NB4 (cell line): ENCODE data around the gene CCDC85C.

Experiments
- POLR2A ChIP-seq: IDR thresholded peaks from 2 replicates; pipeline ENCODE4 v1.6.1; 2011; ENCODE audit warnings: mild to moderate bottlenecking; ENCODE audit not compliant: insufficient read length; ENCODE audit errors: extremely low read depth
- TF ChIP-seq, protein P1 (sequence below): IDR thresholded peaks from one replicate; pipeline ENCODE4 v1.5.1; 2012; ENCODE audit warnings: low read depth, low read length

DNA sequence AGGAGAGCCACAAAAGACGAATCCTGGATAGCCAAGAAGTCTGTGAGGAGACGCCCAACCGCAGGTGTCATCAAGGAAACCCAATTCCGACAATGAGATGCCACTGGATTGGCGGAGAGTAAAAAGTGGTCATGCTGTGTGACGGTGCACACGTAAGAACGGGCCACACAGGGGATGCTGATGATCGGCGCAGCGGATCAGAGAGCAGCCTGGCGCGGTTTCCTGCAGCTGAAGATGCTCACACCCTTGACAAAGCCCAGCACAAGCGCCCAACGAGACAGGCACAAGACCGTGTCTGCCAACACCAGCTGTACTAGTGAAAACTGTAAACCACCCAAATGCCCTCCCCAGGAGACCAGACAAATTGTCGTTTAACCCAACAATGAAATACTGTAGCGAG lies 55.8 kb downstream of the CCDC85C start:
- TF ChIP-seq, protein P1, sequence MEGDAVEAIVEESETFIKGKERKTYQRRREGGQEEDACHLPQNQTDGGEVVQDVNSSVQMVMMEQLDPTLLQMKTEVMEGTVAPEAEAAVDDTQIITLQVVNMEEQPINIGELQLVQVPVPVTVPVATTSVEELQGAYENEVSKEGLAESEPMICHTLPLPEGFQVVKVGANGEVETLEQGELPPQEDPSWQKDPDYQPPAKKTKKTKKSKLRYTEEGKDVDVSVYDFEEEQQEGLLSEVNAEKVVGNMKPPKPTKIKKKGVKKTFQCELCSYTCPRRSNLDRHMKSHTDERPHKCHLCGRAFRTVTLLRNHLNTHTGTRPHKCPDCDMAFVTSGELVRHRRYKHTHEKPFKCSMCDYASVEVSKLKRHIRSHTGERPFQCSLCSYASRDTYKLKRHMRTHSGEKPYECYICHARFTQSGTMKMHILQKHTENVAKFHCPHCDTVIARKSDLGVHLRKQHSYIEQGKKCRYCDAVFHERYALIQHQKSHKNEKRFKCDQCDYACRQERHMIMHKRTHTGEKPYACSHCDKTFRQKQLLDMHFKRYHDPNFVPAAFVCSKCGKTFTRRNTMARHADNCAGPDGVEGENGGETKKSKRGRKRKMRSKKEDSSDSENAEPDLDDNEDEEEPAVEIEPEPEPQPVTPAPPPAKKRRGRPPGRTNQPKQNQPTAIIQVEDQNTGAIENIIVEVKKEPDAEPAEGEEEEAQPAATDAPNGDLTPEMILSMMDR = no peak
- no peak for TF ChIP-seq POLR2A
